Liver (tissue), 3 donors: ENCODE measurements around the gene PANK1.

Experiments
- CTCF ChIP-seq: fragments of 150-350 bp; IDR thresholded peaks from 2 replicates; pipeline ENCODE4 v1.5.1; 2017; ENCODE audit warnings: improper control_type of control experiment, low read depth, low read length; ENCODE audit not compliant: missing input control
- EGR1 ChIP-seq, 2 donors: IDR thresholded peaks; 2 replicates each; pipeline ENCODE4 v1.6.1; 2016 to 2018; ENCODE audit warnings: antibody characterized with exemption in 2 of 2, low read depth in 2 of 2
- GABPA ChIP-seq, 2 donors: IDR thresholded peaks in 1 of 2; conservative IDR thresholded peaks in 1 of 2; 2 replicates each; pipeline ENCODE4 v1.6.1; 2016; ENCODE audit warnings: antibody characterized with exemption in 2 of 2, mild to moderate bottlenecking in 1 of 2, moderate library complexity in 1 of 2
- JUND ChIP-seq, 2 donors: IDR thresholded peaks; 2 replicates each; pipeline ENCODE4 v1.6.1; 2016; ENCODE audit warnings: antibody characterized with exemption in 2 of 2
- MAX ChIP-seq: IDR thresholded peaks from 2 replicates; pipeline ENCODE4 v1.6.1; 2016; ENCODE audit warnings: antibody characterized with exemption
- RAD21 ChIP-seq, 2 donors: IDR thresholded peaks; 2 replicates each; pipeline ENCODE4 v1.6.1; 2016; ENCODE audit warnings: antibody characterized with exemption in 2 of 2, mild to moderate bottlenecking in 2 of 2
- SP1 ChIP-seq: IDR thresholded peaks from 2 replicates; pipeline ENCODE4 v1.6.1; 2018; ENCODE audit warnings: antibody characterized with exemption, mild to moderate bottlenecking
- TAF1 ChIP-seq: conservative IDR thresholded peaks from 2 replicates; pipeline ENCODE4 v1.6.1; 2016; ENCODE audit warnings: antibody characterized with exemption, mild to moderate bottlenecking
- YY1 ChIP-seq: IDR thresholded peaks from 2 replicates; pipeline ENCODE4 v1.6.1; 2016; ENCODE audit warnings: antibody characterized with exemption, mild to moderate bottlenecking
- TF ChIP-seq, protein P1 (sequence below): IDR thresholded peaks from 2 replicates; pipeline ENCODE4 v1.6.1; 2016; ENCODE audit warnings: antibody characterized with exemption, mild to moderate bottlenecking
- TF ChIP-seq, protein P2 (sequence below): IDR thresholded peaks from 2 replicates; pipeline ENCODE4 v1.6.1; 2016; ENCODE audit warnings: antibody characterized with exemption
- donor health status: healthy.
- donor health status: healthy.

DNA sequence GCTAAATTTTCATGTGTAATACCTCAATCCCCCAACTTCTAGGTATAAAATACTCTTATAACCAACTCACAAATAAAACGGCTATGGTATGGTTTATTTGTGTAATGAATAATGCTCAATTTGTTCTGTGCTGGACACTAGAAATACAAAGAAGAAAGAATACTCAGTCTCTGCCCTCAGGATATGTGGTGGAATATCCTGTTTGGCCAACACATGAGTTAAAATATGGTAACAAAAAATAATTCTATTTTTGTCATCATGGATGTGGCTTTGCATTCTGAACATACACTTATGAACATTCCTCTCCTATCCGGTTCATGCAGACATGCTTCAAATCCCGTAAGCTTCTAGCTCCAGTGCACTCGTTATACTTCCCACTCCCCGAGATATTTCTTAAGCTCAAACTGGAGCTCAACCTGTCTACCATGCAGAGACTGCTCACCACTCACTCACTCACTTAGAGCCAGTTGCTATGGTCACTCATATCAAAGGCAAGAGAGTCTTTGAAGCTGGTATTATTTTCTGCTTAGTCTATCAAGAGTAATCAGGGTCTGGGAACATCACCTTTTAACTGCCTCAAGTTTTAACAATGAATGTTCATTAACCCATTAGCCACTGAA lies 55.8 kb downstream of the PANK1 start:
- TF ChIP-seq SP1 (no peak), RAD21 (IDR thresholded peaks at IDR 0.05) (no peak), JUND (IDR thresholded peaks at IDR 0.05) (no peak), CTCF (no peak), YY1 (no peak), EGR1 (IDR thresholded peaks at IDR 0.05; ENCODE audit: low read depth in 2 of 2) (no peak), MAX (no peak), GABPA (IDR thresholded peaks at IDR 0.05 in 1 of 2, conservative IDR thresholded peaks at IDR 0.05 in 1 of 2) (no peak), TAF1 (no peak)
- TF ChIP-seq, protein P1, sequence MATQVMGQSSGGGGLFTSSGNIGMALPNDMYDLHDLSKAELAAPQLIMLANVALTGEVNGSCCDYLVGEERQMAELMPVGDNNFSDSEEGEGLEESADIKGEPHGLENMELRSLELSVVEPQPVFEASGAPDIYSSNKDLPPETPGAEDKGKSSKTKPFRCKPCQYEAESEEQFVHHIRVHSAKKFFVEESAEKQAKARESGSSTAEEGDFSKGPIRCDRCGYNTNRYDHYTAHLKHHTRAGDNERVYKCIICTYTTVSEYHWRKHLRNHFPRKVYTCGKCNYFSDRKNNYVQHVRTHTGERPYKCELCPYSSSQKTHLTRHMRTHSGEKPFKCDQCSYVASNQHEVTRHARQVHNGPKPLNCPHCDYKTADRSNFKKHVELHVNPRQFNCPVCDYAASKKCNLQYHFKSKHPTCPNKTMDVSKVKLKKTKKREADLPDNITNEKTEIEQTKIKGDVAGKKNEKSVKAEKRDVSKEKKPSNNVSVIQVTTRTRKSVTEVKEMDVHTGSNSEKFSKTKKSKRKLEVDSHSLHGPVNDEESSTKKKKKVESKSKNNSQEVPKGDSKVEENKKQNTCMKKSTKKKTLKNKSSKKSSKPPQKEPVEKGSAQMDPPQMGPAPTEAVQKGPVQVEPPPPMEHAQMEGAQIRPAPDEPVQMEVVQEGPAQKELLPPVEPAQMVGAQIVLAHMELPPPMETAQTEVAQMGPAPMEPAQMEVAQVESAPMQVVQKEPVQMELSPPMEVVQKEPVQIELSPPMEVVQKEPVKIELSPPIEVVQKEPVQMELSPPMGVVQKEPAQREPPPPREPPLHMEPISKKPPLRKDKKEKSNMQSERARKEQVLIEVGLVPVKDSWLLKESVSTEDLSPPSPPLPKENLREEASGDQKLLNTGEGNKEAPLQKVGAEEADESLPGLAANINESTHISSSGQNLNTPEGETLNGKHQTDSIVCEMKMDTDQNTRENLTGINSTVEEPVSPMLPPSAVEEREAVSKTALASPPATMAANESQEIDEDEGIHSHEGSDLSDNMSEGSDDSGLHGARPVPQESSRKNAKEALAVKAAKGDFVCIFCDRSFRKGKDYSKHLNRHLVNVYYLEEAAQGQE, result no peak
- TF ChIP-seq, protein P2, sequence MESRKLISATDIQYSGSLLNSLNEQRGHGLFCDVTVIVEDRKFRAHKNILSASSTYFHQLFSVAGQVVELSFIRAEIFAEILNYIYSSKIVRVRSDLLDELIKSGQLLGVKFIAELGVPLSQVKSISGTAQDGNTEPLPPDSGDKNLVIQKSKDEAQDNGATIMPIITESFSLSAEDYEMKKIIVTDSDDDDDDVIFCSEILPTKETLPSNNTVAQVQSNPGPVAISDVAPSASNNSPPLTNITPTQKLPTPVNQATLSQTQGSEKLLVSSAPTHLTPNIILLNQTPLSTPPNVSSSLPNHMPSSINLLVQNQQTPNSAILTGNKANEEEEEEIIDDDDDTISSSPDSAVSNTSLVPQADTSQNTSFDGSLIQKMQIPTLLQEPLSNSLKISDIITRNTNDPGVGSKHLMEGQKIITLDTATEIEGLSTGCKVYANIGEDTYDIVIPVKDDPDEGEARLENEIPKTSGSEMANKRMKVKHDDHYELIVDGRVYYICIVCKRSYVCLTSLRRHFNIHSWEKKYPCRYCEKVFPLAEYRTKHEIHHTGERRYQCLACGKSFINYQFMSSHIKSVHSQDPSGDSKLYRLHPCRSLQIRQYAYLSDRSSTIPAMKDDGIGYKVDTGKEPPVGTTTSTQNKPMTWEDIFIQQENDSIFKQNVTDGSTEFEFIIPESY, result no peak
